Body of pancreas (tissue), 4 donors: Measurements from ENCODE around the gene VAX1.
A peak's percentile ranks its signal among the peaks of the same experiment; 100 is the strongest.

Experiments used
- CTCF ChIP-seq, 7 experiments: fragments of 450-650 bp in 4 of 7; fragments of 200-600 bp in 3 of 7; sonication (generic) in 3 of 7; IDR thresholded peaks; one replicate each; pipeline ENCODE4 v1.5.1; 2016 to 2019; ENCODE audit warnings: antibody characterized with exemption in 7 of 7
- POLR2A ChIP-seq, 3 donors: fragments of 450-650 bp; IDR thresholded peaks; one replicate each; pipeline ENCODE4 v1.6.1; 2016; ENCODE audit warnings: antibody characterized with exemption in 3 of 3, mild to moderate bottlenecking in 2 of 3

- peak; percentile 83 to 93 (median 91) for TF ChIP-seq CTCF (IDR thresholded peaks at IDR 0.05)
- TF ChIP-seq POLR2A (IDR thresholded peaks at IDR 0.05), result peak in 1 of 3 donors; percentile 29
These were observed 36.6 kb upstream of the VAX1 start for GRCh38 chr10:117174439-117175214.
